ENCODE data around the gene SOD1. TPM values are rescaled to one million over a fixed set of nuclear protein-coding genes. Genes with fewer than 3 reads are reported as not detected.

Gene SOD1
- total and polyA plus RNA-seq, 2 of the 13 experiments (the other 11 are each of a cell fraction or from before 2014, with no cell fraction given), result 317 to 537 TPM

DNA sequence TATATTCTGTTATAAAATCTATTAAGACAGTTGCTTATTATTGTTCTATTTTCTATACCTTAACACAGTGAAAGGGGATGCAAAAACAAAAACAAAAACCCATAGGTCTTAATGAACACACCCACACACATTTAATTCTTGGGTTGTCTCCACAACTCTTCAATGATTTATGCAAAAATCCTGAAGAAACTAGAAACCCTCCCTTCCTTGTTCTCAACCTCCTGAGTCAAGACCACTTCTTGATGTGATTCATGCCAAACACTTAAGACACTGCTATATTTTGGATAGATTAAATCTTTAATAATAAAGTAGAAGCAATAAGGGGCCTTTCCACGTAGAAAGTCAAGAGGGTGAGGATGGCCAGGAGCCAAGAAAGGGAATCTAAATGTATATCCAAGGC lies 49.0 kb downstream of the SOD1 start:
- Histone ChIP-seq H3K9ac (ENCODE audit: insufficient read depth, low read depth, low read length) (no peak overlapping the region), H4K20me1 (ENCODE audit: insufficient read depth, low read length) (peaks cover 69% of the 10 kb centered on the region), H3K9me3 (ENCODE audit: low read length) (no peaks in the 10 kb centered on the region), H3K4me2 (ENCODE audit: low read depth, low read length) (no peak overlapping the region), H3K79me2 (ENCODE audit: insufficient read depth, low read length) (peaks cover 98% of the 10 kb centered on the region), H2AFZ (ENCODE audit: low read length) (no peak overlapping the region), H3K36me3 (replicated peaks in 1 of 2; ENCODE audit: control insufficient read depth in 1 of 2, insufficient read depth in 2 of 2, low read length in 2 of 2) (peaks cover 1 to 17% of the 10 kb centered on the region in 2 experiments; a peak in 2 of 5 replicates), H3K4me3 (replicated peaks in 1 of 3; ENCODE audit: insufficient read depth in 1 of 3, low read depth in 2 of 3, low read length in 3 of 3) (no peak overlapping the region), H3K4me1 (ENCODE audit: insufficient read depth, low read length) (peaks cover 23% of the 10 kb centered on the region), H3K27ac (ENCODE audit: extremely low read length, insufficient read depth, low read length) (no peak overlapping the region), H3K27me3 (ENCODE audit: control insufficient read depth in 1 of 2, insufficient read depth in 2 of 2, low read length in 2 of 2) (no peaks in the 10 kb centered on the region)
- BruUV-seq (replicated peaks), result no TSS peak
- no peak for DNase-seq (ENCODE audit: low spot score)
- TF ChIP-seq ZNF564 (CRISPR knock-in tag; IDR thresholded peaks at IDR 0.05) (no peak), HNRNPK (IDR thresholded peaks at IDR 0.05; ENCODE audit: low read depth, low read length, poor library complexity, severe bottlenecking) (no peak), SSRP1 (CRISPR knock-in tag; IDR thresholded peaks at IDR 0.05) (no peak), ATRX (CRISPR knock-in tag; IDR thresholded peaks at IDR 0.05; ENCODE audit: borderline replicate concordance) (no peak)
- TF ChIP-seq, protein P1, sequence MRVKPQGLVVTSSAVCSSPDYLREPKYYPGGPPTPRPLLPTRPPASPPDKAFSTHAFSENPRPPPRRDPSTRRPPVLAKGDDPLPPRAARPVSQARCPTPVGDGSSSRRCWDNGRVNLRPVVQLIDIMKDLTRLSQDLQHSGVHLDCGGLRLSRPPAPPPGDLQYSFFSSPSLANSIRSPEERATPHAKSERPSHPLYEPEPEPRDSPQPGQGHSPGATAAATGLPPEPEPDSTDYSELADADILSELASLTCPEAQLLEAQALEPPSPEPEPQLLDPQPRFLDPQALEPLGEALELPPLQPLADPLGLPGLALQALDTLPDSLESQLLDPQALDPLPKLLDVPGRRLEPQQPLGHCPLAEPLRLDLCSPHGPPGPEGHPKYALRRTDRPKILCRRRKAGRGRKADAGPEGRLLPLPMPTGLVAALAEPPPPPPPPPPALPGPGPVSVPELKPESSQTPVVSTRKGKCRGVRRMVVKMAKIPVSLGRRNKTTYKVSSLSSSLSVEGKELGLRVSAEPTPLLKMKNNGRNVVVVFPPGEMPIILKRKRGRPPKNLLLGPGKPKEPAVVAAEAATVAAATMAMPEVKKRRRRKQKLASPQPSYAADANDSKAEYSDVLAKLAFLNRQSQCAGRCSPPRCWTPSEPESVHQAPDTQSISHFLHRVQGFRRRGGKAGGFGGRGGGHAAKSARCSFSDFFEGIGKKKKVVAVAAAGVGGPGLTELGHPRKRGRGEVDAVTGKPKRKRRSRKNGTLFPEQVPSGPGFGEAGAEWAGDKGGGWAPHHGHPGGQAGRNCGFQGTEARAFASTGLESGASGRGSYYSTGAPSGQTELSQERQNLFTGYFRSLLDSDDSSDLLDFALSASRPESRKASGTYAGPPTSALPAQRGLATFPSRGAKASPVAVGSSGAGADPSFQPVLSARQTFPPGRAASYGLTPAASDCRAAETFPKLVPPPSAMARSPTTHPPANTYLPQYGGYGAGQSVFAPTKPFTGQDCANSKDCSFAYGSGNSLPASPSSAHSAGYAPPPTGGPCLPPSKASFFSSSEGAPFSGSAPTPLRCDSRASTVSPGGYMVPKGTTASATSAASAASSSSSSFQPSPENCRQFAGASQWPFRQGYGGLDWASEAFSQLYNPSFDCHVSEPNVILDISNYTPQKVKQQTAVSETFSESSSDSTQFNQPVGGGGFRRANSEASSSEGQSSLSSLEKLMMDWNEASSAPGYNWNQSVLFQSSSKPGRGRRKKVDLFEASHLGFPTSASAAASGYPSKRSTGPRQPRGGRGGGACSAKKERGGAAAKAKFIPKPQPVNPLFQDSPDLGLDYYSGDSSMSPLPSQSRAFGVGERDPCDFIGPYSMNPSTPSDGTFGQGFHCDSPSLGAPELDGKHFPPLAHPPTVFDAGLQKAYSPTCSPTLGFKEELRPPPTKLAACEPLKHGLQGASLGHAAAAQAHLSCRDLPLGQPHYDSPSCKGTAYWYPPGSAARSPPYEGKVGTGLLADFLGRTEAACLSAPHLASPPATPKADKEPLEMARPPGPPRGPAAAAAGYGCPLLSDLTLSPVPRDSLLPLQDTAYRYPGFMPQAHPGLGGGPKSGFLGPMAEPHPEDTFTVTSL (CRISPR knock-in tag; IDR thresholded peaks at IDR 0.05; ENCODE audit: borderline replicate concordance), result no peak
- ChIA-PET POLR2A (no interaction called here), CTCF (ENCODE audit: low intra/inter-chr PET ratio, low total read pairs) (no interaction called here)
- no peak for ATAC-seq
- no peak for FAIRE-seq
- 100% methylated on average over 1 of the region's 1 CpG for WGBS (ENCODE audit: low lambda C conversion rate)
- intact Hi-C loops (cut with micrococcal nuclease; ENCODE audit: unreplicated experiment), result no loop called here
- in situ Hi-C loops (cut with HindIII; ENCODE audit: extremely low pct_ligation_motif_present, low pct_unique_long_range_greater_than_20kb), result no loop called here
